NCI-H2196 (cell line): ENCODE data around the gene GRID2.
"Not testable (repeated sequence)": the region's sequence is repeated elsewhere in the genome, so short reads cannot be mapped to it uniquely, and the experiment has no call there.

ENCODE experiments used
- DNase-seq: peaks from one replicate; lab custom pipeline; 2025; ENCODE audit not compliant: unreplicated experiment; lab: John Stamatoyannopoulos, UW

GRID2 gene

GRCh38 chr4:93646233-93646930 is 1342.6 kb downstream of the GRID2 start:
- no peak for DNase-seq

- DNase-seq: no peak
Measured at GRCh38 chr4:93648258-93648657, 1344.5 kb downstream of the GRID2 start.

- DNase-seq: no peak
Measured at GRCh38 chr4:93649828-93650227, 1346.1 kb downstream of the GRID2 start.

- DNase-seq: no peak
Measured at GRCh38 chr4:93654211-93654610, 1350.4 kb downstream of the GRID2 start.

GRCh38 chr4:93657527-93657926 is 1353.8 kb downstream of the GRID2 start:
- no peak for DNase-seq

- DNase-seq: no peak
Measured at GRCh38 chr4:93658443-93658842, 1354.7 kb downstream of the GRID2 start.

- no peak for DNase-seq
Measured at GRCh38 chr4:93659629-93660028, 1355.9 kb downstream of the GRID2 start.

GRCh38 chr4:93660036-93660435 is 1356.3 kb downstream of the GRID2 start:
- no peak for DNase-seq

GRCh38 chr4:93670434-93670833 is 1366.7 kb downstream of the GRID2 start:
- no peak for DNase-seq

- DNase-seq: no peak
Measured at GRCh38 chr4:93671093-93671492, 1367.3 kb downstream of the GRID2 start.

- not testable (repeated sequence) for DNase-seq
Measured at GRCh38 chr4:93676937-93677336, 1373.2 kb downstream of the GRID2 start.

GRCh38 chr4:93684571-93684970 is 1380.8 kb downstream of the GRID2 start:
- DNase-seq: no peak

GRCh38 chr4:93687304-93687703 is 1383.5 kb downstream of the GRID2 start:
- DNase-seq: no peak

GRCh38 chr4:93688978-93689377 is 1385.2 kb downstream of the GRID2 start:
- no peak for DNase-seq

- DNase-seq: no peak
Measured at GRCh38 chr4:93693141-93693540, 1389.4 kb downstream of the GRID2 start.

GRCh38 chr4:93698686-93699085 is 1394.9 kb downstream of the GRID2 start:
- no peak for DNase-seq

- no peak for DNase-seq
Measured at GRCh38 chr4:93700571-93700970, 1396.8 kb downstream of the GRID2 start.

- no peak for DNase-seq
Measured at GRCh38 chr4:93710101-93710846, 1406.5 kb downstream of the GRID2 start.

- DNase-seq: no peak
Measured at GRCh38 chr4:93710847-93711430, 1407.2 kb downstream of the GRID2 start.

- no peak for DNase-seq
Measured at GRCh38 chr4:93718233-93718632, 1414.5 kb downstream of the GRID2 start.

- DNase-seq: no peak
Measured at GRCh38 chr4:93719552-93719951, 1415.8 kb downstream of the GRID2 start.

- no peak for DNase-seq
Measured at GRCh38 chr4:93722446-93722845, 1418.7 kb downstream of the GRID2 start.
